Amniotic stem cell (primary cell): Measurements from ENCODE around the gene NEK9.
"Not testable (repeated sequence)": the region's sequence is repeated elsewhere in the genome, so short reads cannot be mapped to it uniquely, and the experiment has no call there.

Experiments
- DNase-seq: peaks from one replicate; lab custom pipeline; 2025; lab: John Stamatoyannopoulos, UW

The NEK9 gene

DNA sequence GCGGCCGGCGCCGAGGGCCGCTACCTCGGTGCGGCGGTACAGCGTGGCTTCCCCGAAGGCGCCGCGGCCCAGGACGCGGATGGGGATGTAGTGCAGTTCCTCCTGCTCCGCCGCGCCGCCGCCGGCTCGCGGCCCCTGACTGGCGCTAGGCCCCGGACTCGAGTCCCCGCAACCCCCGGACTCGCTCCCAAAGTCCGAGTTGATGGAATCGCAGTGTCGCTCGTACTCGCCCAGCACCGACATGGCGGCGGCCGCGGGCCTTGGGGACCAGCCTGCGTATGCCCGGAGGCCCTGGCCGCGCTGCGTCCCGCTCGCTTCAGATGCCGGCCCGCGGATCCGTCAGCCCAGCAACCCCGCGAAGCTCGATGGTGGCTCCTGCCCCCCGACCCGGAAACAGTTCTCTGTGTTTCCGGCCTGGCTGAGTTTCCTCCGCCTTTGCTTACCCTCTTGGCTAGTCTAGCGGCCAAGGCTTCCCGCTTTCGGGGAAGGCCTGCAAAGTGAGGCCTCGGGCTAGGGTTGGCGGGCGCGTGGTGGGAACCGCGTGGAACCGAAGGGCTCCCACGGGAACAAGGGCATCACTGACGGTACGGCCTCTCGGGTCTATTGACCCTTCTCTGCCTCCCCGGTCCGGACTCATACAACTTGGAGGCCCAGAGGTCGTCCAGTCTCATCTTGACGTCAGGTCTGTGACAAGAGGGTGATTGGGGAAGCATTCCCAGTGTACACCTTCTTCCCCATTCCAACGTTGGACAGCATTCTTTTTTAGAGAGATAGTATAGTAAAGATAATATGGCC is at the start of gene NEK9:
Gene NEK9 (minus strand): TSS at position 370 of the 795 bp plus-strand sequence. CDS start 127 bp downstream, at position 243.
- peak; percentile 50 for DNase-seq

DNA sequence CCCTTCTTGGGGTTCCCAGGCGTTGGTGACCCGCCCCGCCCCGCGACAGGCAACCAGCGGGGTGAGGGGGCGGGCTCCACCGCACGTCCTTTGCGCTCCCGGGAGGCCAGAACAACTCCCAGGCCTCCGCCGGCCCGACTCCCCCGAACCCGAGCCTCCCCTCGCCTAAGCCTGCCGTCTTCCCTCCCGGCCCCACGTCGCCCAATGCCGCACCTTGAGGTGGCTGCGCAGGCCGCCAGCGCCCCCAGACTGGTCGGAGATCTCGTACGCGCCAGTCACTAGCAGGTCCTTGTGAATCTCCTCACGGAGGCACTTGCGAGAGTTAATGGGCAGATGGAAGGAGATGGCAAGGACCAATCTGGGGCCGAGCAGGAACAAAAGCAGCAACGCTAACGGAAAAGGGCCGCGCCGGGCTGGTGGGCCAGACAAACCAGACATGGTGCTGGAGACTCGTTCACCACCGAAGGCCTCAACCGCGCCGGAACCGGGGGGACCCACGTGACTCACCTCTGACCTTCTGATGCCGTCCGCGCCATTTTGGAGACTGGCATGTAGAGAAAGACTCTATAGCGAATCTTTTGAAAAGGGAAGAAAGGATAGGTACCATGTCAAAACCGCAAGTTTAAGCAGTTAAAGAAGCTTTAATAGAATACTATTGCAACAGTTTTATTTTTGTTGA is 49.4 kb upstream of the NEK9 start, which contains the start of gene TMED10:
Gene TMED10 (minus strand): TSS at position 471 of the 679 bp plus-strand sequence. CDS start 33 bp downstream, at position 438.
- peak; percentile 83 for DNase-seq

DNA sequence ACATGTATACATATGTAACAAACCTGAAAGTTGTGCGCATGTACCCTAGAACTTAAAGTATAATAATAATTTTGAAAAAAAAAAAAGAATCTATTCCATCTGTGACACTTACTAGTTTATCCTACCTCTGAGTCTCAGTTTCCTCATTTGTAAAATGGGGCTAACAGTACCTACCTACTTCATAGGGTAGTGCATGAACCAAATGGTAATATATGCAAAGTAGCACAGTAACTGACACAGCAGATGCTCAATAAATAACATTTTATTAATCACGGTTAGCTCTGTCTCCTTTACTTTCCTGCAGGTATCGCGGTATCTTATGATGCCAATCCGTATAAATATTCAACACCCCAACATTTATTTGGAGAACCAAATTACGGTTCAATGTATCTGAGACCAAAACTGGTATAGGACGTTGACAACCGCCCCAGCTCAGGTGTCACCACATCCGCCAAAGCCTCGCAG is 48.9 kb upstream of the NEK9 start:
- DNase-seq, result no peak

DNA sequence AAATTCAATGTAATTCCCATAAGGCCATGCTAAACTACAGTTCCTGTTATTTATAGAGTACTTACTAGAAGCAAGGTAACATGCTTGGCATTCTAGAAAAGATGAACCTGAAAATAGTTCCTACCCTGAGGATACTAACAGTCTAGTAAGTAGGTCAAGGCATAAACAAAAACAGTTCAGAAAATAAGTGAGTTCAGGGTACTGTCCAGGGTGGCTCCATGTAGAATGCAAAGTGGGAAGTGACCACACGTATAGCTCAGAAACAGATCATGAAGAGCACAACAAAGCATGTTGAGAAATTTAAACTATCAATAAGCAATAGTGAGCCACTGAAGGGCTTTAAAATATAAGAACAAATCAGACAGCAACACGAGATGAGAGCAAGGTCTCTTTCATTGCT is 47.2 kb upstream of the NEK9 start:
- no peak for DNase-seq

DNA sequence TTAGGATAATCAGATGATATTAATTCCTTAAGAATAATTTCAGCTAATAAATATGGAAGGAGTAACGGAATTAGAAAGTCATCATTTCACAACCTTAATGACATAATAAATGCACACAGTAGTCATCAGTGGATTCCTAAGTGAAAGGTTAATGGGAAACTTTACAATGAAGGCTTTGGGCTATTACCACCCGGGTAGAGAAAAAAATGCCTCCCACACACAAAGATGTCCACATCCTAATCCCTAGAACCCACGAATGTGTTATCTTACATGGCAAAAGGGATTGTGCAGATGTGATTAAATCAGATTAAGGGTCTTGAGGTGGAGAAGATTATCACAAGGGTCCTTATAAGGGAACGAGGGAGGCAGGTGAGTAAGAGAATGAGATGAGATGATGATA is 43.9 kb upstream of the NEK9 start:
- no peak for DNase-seq

- DNase-seq, result no peak
Measured at GRCh38 chr14:75168586-75169335, 41.9 kb upstream of the NEK9 start.

GRCh38 chr14:75167325-75167724 is 40.5 kb upstream of the NEK9 start:
- DNase-seq, result no peak

- DNase-seq, result no peak
Measured at GRCh38 chr14:75165586-75166391, 38.9 kb upstream of the NEK9 start.

- no peak for DNase-seq
Measured at GRCh38 chr14:75164809-75165208, 38.0 kb upstream of the NEK9 start.

GRCh38 chr14:75163677-75164076 is 36.8 kb upstream of the NEK9 start:
- no peak for DNase-seq

- no peak for DNase-seq
Measured at GRCh38 chr14:75162631-75163030, 35.8 kb upstream of the NEK9 start.

- DNase-seq, result no peak
Measured at GRCh38 chr14:75158843-75159614, 32.2 kb upstream of the NEK9 start.

- no peak for DNase-seq
Measured at GRCh38 chr14:75156901-75157300, 30.1 kb upstream of the NEK9 start.

- DNase-seq, result no peak
Measured at GRCh38 chr14:75156111-75156510, 29.3 kb upstream of the NEK9 start.

DNA sequence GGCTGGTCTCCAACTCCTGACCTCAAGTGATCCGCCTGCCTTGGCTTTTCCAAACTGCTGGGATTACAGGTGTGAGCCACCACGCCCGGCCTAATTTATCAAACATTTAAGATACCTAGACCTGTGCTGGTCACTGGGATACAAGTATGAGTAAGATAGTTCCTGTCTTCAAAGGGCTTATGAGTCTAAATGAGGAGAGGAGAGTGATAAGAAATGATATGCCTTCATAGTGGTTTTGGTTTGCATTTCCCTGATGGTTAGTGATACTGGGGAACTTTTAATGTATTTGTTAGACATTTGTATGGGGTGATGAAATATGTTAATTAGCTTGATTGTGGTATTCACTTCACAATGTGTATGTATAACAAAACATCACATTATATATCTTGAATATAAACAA is 28.3 kb upstream of the NEK9 start:
- DNase-seq, result no peak

DNA sequence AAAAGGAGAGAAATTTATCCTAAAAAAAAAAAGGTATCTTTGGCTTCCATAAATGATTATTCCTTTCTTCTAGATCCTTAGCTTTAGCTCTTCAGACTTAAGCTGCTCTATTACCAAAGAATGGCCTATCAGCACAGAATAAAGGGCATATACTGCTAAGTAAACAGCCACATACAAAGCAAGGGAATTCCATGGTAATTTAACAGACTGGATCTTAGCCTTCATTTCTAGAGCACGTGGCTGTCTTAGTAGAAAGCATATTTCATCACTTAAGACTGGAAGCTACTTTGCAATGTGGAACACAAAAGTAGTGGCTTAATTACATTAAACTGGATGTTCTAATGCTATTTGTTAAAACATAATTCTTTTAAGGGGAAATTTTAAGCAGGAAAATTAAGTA is 26.4 kb upstream of the NEK9 start:
- no peak for DNase-seq

GRCh38 chr14:75151851-75152250 is 25.0 kb upstream of the NEK9 start:
- no peak for DNase-seq

DNA sequence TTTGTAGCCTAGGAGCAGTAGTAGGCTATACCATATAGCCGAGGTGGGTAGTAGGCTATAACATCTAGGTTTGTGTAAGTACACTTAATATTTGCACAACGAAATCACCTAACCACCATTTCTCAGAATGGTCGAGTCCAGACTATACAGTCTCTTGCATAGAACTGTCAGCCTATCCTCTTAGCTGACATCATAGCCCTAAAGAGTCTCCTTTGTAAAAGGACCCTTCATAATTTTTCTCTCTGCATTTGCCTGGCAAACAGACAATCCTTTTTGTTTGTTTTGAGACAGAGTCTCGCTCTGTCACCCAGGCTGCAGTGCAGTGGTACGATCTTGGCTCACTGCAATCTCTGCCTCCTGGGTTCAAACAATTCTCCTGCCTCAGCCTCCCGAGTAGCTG is 23.8 kb upstream of the NEK9 start:
- DNase-seq, result not testable (repeated sequence)

DNA sequence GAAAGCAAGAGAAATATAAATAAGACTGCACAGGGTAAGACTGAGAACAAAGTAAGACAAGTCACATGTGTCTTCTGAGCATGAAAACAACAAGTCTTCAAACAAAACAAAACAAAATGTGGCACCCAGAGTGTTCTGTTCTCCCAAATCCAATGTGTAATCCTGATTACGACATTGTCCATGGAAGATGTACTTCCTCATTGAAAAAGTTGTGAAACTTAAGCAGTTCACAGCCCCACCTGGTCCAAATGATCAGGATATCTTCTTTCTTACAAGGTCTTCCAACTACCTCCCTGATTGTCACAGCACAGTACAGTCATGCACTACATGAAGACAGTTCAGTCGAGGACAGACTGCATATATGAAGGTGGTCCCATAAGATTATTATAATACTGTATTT is 23.3 kb upstream of the NEK9 start:
- no peak for DNase-seq

- no peak for DNase-seq
Measured at GRCh38 chr14:75147423-75148071, 20.7 kb upstream of the NEK9 start.
